ENCODE measurements around the gene CLASP1. TPM values are rescaled to one million over a fixed set of nuclear protein-coding genes. Genes with fewer than 3 reads are reported as not detected.
"Not testable (repeated sequence)": the region's sequence is repeated elsewhere in the genome, so short reads cannot be mapped to it uniquely, and the experiment has no call there.

CLASP1 gene
- total RNA-seq, 1 experiment from 2014 or later, result 42.9 TPM

- DNase-seq (ENCODE audit: low read depth), result not testable (repeated sequence)
Measured at GRCh38 chr2:121331324-121331723, 317.9 kb downstream of the CLASP1 start.

DNA sequence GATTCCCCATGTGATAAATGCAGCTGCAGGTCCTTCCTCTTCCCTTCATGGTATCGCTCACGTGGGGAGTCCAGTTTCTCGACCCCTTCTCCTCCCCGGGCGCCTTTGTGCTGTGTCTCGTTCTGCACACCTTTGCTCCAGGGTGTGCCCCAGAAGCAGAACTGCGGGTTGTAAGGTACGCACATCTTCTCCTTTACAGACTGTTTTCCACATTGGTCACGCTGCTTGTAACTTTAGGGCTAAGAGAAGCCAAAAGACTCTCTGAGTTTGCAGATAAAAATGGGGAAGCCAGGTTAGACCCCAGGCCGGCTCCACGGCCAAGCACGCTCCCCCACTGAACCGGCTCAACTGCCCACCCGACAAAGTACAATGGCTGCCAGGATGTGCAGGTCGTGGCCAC is 318.3 kb downstream of the CLASP1 start:
- DNase-seq (ENCODE audit: low read depth), result no peak

GRCh38 chr2:121329786-121330185 is 319.5 kb downstream of the CLASP1 start:
- no peak for DNase-seq (ENCODE audit: low read depth)

DNA sequence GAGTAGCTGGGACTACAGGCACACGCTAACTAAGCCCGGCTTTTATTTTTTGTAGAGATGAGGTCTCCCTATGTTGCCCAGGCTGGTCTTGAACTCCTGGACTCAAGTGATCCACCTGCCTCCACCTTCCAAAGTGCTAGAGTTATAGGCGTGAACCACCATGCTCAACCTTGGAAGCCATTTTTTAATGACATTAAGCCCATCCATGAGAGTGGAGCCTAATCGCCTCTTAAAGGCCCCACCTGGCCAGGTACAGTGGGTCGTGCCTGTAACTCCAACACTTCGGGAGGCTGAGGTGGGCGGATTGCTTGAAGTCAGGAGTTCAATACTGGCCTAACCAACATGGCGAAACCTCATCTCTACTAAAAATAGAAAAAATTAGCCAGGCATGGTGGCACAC is 322.6 kb downstream of the CLASP1 start:
- no peak for DNase-seq (ENCODE audit: low read depth)

GRCh38 chr2:121324601-121325000 is 324.7 kb downstream of the CLASP1 start:
- DNase-seq (ENCODE audit: low read depth), result no peak

- DNase-seq (ENCODE audit: low read depth), result no peak
Measured at GRCh38 chr2:121321476-121321875, 327.8 kb downstream of the CLASP1 start.

DNA sequence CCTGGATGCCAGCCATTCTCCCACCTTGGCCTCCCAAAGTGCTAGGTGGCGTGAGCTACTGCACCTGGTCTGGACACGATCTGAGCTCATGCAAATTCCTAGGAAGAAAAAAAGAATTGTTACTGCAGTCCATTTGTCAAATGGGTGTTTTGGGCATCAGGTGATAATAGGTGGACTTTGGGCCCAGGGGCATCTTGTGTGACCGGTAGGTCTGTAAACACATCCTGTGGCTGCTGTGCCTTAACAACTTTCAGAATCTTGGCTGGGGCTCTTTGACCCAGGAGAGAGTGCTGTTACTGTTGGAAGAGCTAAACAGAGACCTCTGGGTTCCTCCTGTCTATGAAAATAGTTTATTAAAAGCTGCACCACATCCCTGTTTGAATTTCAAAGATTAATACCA is 329.3 kb downstream of the CLASP1 start:
- DNase-seq (ENCODE audit: low read depth), result no peak

DNA sequence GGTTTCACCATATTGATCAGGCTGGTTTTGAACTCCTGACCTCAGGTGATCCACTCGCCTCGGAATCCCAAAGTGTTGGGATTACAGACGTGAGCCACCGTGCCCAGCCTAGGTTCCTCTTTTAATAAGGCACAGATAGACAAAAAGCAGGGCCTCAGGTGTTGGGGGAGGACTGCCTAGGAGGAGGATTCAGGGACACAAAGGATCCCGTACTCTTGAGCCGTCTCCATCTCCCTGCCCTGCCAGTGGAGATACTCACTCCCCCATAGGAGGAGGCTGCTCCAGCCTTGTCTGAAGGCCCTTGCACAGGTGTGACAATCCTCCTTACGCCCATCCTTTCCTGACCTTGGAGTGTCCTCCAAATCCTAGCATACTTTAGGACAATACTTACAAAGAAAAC is 332.3 kb downstream of the CLASP1 start:
- no peak for DNase-seq (ENCODE audit: low read depth)

- DNase-seq (ENCODE audit: low read depth), result not testable (repeated sequence)
Measured at GRCh38 chr2:121313701-121314100, 335.6 kb downstream of the CLASP1 start.

DNA sequence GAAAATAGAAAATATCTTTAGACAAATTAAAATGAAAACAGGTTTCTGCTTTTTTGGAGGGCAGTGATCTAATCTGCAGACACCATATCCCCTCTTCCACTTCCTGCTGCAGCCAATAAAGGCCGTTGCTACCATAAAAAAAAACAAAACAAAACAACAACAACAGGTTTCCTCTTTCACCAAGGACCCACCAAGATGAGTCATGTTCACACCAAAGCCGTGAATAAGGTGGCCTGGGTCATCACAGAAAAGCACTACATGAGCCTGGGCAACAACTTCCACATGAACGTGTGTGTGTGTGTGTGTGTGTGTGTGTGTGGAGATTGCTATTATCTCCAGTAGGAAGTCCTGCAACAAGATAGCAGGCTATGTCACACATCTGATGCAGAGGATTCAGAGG is 339.5 kb downstream of the CLASP1 start:
- peak; percentile 38 for DNase-seq (ENCODE audit: low read depth)

- no peak for DNase-seq (ENCODE audit: low read depth)
Measured at GRCh38 chr2:121309323-121309722, 339.9 kb downstream of the CLASP1 start.

GRCh38 chr2:121307048-121307447 is 342.2 kb downstream of the CLASP1 start:
- DNase-seq (ENCODE audit: low read depth), result no peak

GRCh38 chr2:121304941-121305340 is 344.3 kb downstream of the CLASP1 start:
- DNase-seq (ENCODE audit: low read depth), result no peak

DNA sequence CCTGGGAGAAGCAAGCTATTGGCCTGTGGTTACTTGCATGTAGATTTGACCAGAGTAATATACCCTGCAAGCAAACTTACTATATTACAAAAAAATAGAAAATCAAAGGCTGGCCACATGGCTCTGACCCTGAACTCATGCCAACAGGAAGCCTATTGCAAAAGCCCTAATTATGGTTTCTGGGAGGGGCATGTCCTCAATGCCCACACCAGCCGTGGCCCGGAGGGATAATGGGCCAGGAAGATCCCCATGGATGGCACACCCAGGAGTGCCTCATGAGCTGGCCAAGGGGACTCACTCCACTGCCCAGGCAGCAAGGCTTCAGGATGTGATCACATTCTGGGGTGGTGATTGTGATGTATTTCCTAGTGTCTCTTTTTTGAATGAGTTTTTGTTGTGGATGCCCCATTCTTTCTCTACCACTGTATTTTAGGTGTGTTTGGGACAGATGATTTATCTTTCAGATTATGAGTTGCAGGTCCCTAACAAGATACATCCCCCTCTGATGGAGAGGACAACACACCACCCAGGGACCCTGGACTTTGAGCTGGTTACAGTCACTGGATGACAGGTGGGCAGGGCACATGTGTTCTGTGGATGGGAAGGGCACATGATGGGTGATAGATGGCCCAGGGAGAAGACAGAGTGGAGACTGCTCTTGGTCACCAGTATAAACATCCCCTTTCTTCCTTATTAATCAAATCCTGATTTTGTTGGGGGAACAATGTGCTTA is 345.6 kb downstream of the CLASP1 start:
- no peak for DNase-seq (ENCODE audit: low read depth)

- DNase-seq (ENCODE audit: low read depth), result not testable (repeated sequence)
Measured at GRCh38 chr2:121301190-121301589, 348.1 kb downstream of the CLASP1 start.

- no peak for DNase-seq (ENCODE audit: low read depth)
Measured at GRCh38 chr2:121298476-121298875, 350.8 kb downstream of the CLASP1 start.

- not testable (repeated sequence) for DNase-seq (ENCODE audit: low read depth)
Measured at GRCh38 chr2:121297866-121298265, 351.4 kb downstream of the CLASP1 start.

DNA sequence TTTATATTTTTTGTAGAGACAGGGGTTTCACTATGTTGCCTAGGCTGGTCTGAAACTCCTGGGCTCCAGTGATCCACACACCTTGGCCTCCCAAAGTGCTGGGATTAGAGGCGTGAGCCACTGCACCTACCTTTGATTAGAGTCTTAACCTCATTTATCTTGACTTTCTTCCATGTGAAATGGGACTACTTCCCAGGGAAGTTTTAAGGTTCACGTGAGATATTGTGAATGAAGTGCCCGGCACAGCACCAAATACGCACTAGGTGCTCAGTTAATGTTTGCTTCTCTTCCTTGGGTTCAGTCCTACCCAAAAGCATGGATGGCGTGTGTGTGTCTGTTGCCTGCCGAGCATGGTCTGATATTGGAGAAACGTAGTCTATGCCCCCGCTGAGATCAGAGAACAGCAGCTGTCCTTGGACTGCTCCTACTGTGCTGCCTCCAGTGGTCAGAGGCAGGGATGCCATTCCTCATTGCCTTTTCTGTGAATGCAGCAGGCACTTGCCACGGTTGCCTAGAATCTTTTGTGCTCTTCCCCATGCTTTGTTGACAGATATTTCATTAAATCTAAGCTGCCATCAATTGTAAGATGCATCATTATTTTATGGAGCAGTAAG is 351.9 kb downstream of the CLASP1 start:
- peak; percentile 44 for DNase-seq (ENCODE audit: low read depth)

- no peak for DNase-seq (ENCODE audit: low read depth)
Measured at GRCh38 chr2:121295911-121296650, 353.2 kb downstream of the CLASP1 start.

- no peak for DNase-seq (ENCODE audit: low read depth)
Measured at GRCh38 chr2:121294881-121295840, 354.1 kb downstream of the CLASP1 start.

All from LHCN-M2 (cell line).